ENCODE measurements around the gene MRPL37. TPM values are rescaled to one million over a fixed set of nuclear protein-coding genes. Genes with fewer than 3 reads are reported as not detected.
"Not testable (repeated sequence)": the region's sequence is repeated elsewhere in the genome, so short reads cannot be mapped to it uniquely, and the experiment has no call there.

Gene MRPL37
- total RNA-seq, 1 donor from 2014 or later: 42.6 TPM

DNA sequence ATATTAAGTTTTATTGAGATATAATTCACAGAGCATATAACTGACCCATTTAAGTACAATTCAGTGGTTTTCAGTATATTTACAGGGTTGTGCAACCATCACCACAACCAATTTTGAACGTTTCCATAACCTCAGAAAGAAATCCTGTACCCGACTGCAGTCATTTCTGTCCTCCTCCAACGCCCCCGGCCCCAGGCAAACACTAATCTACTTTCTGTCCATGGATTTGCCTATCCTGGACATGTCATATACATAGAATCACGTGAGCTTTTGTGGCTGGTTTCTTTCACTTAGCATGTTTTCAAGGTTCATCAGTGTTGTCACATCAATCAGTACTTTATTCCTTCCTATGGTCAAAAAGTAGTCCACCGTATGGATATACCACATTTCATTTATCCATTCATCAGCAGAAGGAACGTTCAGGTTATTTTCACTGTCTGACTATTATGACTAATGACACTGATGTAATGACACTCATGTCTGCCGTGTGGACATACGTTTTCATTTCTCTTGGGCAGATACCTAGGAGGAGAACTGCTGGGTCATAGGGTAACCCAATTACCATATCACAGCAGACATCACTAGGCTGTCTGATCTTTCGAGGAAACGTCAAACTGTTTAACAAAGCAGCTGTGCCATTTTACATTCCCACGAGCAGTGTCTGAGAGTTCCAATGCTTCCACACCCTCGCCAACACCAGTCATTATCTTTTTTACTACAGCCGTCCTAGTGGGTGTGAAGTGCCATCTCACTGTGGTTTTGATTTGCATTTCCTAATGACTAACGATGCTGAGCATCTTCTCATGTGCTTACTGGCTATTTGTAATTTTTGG is 30.8 kb downstream of the MRPL37 start:
- DNase-seq (ENCODE audit: low read depth): no peak
- no peak for FAIRE-seq
- Histone ChIP-seq H3K36me3 (ENCODE audit: control insufficient read depth, insufficient read depth, low read length) (no peaks in the 10 kb centered on the region), H3K27me3 (ENCODE audit: control insufficient read depth, insufficient read depth, low read length) (no peaks in the 10 kb centered on the region), H3K4me3 (ENCODE audit: low read depth, low read length) (no peak overlapping the region)
- TF ChIP-seq, protein P1, sequence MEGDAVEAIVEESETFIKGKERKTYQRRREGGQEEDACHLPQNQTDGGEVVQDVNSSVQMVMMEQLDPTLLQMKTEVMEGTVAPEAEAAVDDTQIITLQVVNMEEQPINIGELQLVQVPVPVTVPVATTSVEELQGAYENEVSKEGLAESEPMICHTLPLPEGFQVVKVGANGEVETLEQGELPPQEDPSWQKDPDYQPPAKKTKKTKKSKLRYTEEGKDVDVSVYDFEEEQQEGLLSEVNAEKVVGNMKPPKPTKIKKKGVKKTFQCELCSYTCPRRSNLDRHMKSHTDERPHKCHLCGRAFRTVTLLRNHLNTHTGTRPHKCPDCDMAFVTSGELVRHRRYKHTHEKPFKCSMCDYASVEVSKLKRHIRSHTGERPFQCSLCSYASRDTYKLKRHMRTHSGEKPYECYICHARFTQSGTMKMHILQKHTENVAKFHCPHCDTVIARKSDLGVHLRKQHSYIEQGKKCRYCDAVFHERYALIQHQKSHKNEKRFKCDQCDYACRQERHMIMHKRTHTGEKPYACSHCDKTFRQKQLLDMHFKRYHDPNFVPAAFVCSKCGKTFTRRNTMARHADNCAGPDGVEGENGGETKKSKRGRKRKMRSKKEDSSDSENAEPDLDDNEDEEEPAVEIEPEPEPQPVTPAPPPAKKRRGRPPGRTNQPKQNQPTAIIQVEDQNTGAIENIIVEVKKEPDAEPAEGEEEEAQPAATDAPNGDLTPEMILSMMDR (IDR thresholded peaks at IDR 0.05; ENCODE audit: insufficient read depth, low read length, severe bottlenecking): no peak

GRCh38 chr1:54233196-54233595 is 33.2 kb downstream of the MRPL37 start:
- not testable (repeated sequence) for FAIRE-seq

DNA sequence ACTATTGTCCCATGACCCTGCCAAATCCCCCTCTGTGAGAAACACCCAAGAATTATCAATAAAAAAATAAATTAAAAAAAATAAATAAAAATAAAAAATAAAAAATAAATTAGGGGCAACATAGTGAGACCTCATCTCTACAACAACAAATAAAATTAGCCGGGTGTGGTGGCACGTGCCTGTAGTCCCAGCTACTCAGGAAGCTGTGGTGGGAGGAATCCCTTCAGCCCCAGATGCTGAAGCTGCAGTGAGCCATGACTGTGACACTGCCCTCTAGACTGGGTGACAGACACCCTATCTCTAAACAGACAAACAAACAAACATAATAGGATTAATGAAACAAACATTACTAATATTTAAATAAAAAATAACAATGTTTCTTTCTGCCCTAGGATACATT is 34.3 kb downstream of the MRPL37 start:
- FAIRE-seq: no peak
- no peaks in the 10 kb centered on the region for H3K27me3 ChIP-seq (ENCODE audit: control insufficient read depth, insufficient read depth, low read length)
- peaks cover 1% of the 10 kb centered on the region for H3K36me3 ChIP-seq (ENCODE audit: control insufficient read depth, insufficient read depth, low read length)
- TF ChIP-seq, protein P1 (IDR thresholded peaks at IDR 0.05; ENCODE audit: insufficient read depth, low read length, severe bottlenecking): no peak
- no peak for DNase-seq (ENCODE audit: low read depth)
- no peak overlapping the region for H3K4me3 ChIP-seq (ENCODE audit: low read depth, low read length)

More at GRCh38 chr1:54233196-54233595, 33.2 kb downstream of the MRPL37 start:
- not testable (repeated sequence) for H3K4me3 ChIP-seq (ENCODE audit: low read depth, low read length); DNase-seq (ENCODE audit: low read depth); H3K36me3 ChIP-seq (ENCODE audit: control insufficient read depth, insufficient read depth, low read length); H3K27me3 ChIP-seq (ENCODE audit: control insufficient read depth, insufficient read depth, low read length)

DNA sequence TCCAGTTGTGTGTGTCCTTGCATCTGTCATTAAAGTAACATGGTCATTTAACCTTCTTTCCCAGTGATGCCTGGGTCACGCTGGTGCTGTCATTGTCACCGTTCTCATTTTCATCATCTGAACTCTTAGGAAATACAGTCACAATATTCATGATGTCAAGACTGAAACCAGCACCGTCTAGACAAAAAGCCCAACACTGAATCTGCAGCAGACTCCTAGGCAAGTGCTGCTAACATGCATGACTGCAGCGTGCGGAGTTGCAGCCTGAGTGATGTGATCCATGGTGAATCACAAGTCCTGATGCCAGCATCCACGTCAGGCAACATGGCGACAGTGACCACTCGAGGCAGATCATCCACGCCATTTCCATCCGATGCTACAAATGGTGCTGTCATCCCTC is 37.6 kb downstream of the MRPL37 start:
- FAIRE-seq (no peak), DNase-seq (ENCODE audit: low read depth) (no peak)
- no peaks in the 10 kb centered on the region for H3K27me3 ChIP-seq (ENCODE audit: control insufficient read depth, insufficient read depth, low read length)
- TF ChIP-seq, protein P1 (IDR thresholded peaks at IDR 0.05; ENCODE audit: insufficient read depth, low read length, severe bottlenecking): no peak
- H3K36me3 ChIP-seq (ENCODE audit: control insufficient read depth, insufficient read depth, low read length): peaks cover 1% of the 10 kb centered on the region
- no peak overlapping the region for H3K4me3 ChIP-seq (ENCODE audit: low read depth, low read length)

DNA sequence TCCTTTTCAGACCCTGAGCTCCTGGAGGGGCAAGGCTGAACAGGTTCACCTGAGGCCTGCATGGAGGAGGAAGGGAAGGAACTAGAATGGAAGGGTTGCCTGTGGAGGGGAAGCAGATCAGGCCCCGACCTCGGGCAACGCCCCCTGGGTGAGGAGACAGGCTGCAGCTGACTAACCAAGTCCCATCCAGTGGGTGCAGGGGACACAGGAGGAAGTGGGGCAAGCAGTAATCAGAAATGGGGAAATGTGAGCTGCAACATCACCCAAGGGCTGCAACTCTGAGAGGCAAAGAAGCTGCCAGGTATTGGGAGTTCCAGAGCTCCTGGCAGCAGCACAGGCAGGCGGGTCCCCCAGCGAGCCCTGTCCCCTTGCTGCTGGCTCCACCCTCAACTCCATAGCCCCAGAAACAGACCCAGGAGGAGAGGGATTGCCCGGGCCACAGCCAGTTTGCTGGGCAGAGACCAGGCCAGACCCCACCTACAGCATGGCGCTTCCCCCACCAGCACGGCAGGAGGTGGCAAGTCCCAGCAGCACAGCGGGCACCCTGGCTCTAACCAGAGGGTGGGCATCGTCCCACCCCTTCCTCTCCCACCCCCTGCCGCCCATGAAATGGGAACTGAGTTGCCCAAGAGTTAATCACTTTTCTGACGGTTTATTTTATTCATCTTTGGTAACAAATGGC is 38.5 kb downstream of the MRPL37 start:
- no peak for DNase-seq (ENCODE audit: low read depth)
- Histone ChIP-seq H3K36me3 (ENCODE audit: control insufficient read depth, insufficient read depth, low read length) (peaks cover 1% of the 10 kb centered on the region), H3K4me3 (ENCODE audit: low read depth, low read length) (no peak overlapping the region), H3K27me3 (ENCODE audit: control insufficient read depth, insufficient read depth, low read length) (no peaks in the 10 kb centered on the region)
- TF ChIP-seq, protein P1 (IDR thresholded peaks at IDR 0.05; ENCODE audit: insufficient read depth, low read length, severe bottlenecking): no peak
- FAIRE-seq: no peak

GRCh38 chr1:54239035-54239383 is 39.0 kb downstream of the MRPL37 start:
- no peak for DNase-seq (ENCODE audit: low read depth)
- H3K4me3 ChIP-seq (ENCODE audit: low read depth, low read length): no peak overlapping the region
- H3K27me3 ChIP-seq (ENCODE audit: control insufficient read depth, insufficient read depth, low read length): no peaks in the 10 kb centered on the region
- H3K36me3 ChIP-seq (ENCODE audit: control insufficient read depth, insufficient read depth, low read length): peaks cover 1% of the 10 kb centered on the region
- TF ChIP-seq, protein P1 (IDR thresholded peaks at IDR 0.05; ENCODE audit: insufficient read depth, low read length, severe bottlenecking): no peak
- no peak for FAIRE-seq

Data from bronchial epithelial cell (primary cell).